ENCODE results near the gene UNK. TPM values are rescaled to one million over a fixed set of nuclear protein-coding genes. Genes with fewer than 3 reads are reported as not detected.

Gene UNK
- total and polyA plus RNA-seq, 4 donors, result 4.0 to 16.4 (median 8.9) TPM

GRCh38 chr17:75836605-75837004, 52.0 kb downstream of the UNK start (continued):
- TF ChIP-seq EGR1 (IDR thresholded peaks at IDR 0.05; ENCODE audit: low read depth in 2 of 2) (no peak), ZBTB33 (IDR thresholded peaks at IDR 0.05) (no peak), GABPA (IDR thresholded peaks at IDR 0.05 in 1 of 2, conservative IDR thresholded peaks at IDR 0.05 in 1 of 2) (no peak), FOXA1 (IDR thresholded peaks at IDR 0.05) (no peak)

- TF ChIP-seq JUND (IDR thresholded peaks at IDR 0.05) (no peak), TAF1 (conservative IDR thresholded peaks at IDR 0.05) (no peak), NR2F2 (IDR thresholded peaks at IDR 0.05) (no peak), HNF4G (IDR thresholded peaks at IDR 0.05) (no peak), FOXA2 (IDR thresholded peaks at IDR 0.05) (no peak), RXRA (IDR thresholded peaks at IDR 0.05) (no peak), CTCF (IDR thresholded peaks at IDR 0.05; ENCODE audit: low read depth, low read length, missing input control) (no peak), FOXA1 (IDR thresholded peaks at IDR 0.05) (no peak), YY1 (IDR thresholded peaks at IDR 0.05) (no peak)
- no peak overlapping the region for H3K4me3 ChIP-seq (ENCODE audit: low read depth in 1 of 3, low read length in 3 of 3)
- H3K27me3 ChIP-seq (ENCODE audit: control insufficient read depth in 4 of 4, insufficient read depth in 4 of 4, low read length in 3 of 4), result no peaks in the 10 kb centered on the region
- 86% methylated on average over 7 of the region's 7 CpGs for WGBS
- peaks cover 0 to 2% (median 0%) of the 10 kb centered on the region in 4 donors for H3K4me1 ChIP-seq (ENCODE audit: control insufficient read depth in 4 of 4, insufficient read depth in 4 of 4, low read length in 3 of 4)
- no peak overlapping the region for H3K27ac ChIP-seq (ENCODE audit: low read depth in 1 of 2, low read length in 2 of 2)
- H3K9me3 ChIP-seq (ENCODE audit: control insufficient read depth in 4 of 4, low read length in 3 of 4), result no peaks in the 10 kb centered on the region
- peaks cover 9 to 41% (median 17%) of the 10 kb centered on the region in 4 donors for H3K36me3 ChIP-seq (ENCODE audit: control insufficient read depth in 4 of 4, insufficient read depth in 3 of 4, low read depth in 1 of 4, low read length in 3 of 4)
- DNase-seq (ENCODE audit: low spot score), result no peak
- no peak overlapping the region for H3K9ac ChIP-seq (ENCODE audit: low read depth in 1 of 2, low read length in 2 of 2)
These were observed 53.3 kb downstream of the UNK start for GRCh38 chr17:75837899-75838298.

- H3K9ac ChIP-seq (ENCODE audit: low read depth in 1 of 2, low read length in 2 of 2), result no peak overlapping the region
- H3K36me3 ChIP-seq (ENCODE audit: control insufficient read depth in 4 of 4, insufficient read depth in 3 of 4, low read depth in 1 of 4, low read length in 3 of 4), result peaks cover 9 to 41% (median 17%) of the 10 kb centered on the region in 4 donors
- no peak for DNase-seq (ENCODE audit: low spot score)
These were observed 53.8 kb downstream of the UNK start for GRCh38 chr17:75838410-75838809.

More at GRCh38 chr17:75838410-75838809, 53.8 kb downstream of the UNK start:
- no peak for TF ChIP-seq NR2F2 (IDR thresholded peaks at IDR 0.05)
- no peak for TF ChIP-seq CTCF (IDR thresholded peaks at IDR 0.05; ENCODE audit: low read depth, low read length, missing input control)
- TF ChIP-seq SP1 (IDR thresholded peaks at IDR 0.05), result no peak
- Histone ChIP-seq H3K27me3 (ENCODE audit: control insufficient read depth in 4 of 4, insufficient read depth in 4 of 4, low read length in 3 of 4) (no peaks in the 10 kb centered on the region), H3K27ac (ENCODE audit: low read depth in 1 of 2, low read length in 2 of 2) (no peak overlapping the region), H3K4me3 (ENCODE audit: low read depth in 1 of 3, low read length in 3 of 3) (no peak overlapping the region), H3K9me3 (ENCODE audit: control insufficient read depth in 4 of 4, low read length in 3 of 4) (no peaks in the 10 kb centered on the region), H3K4me1 (ENCODE audit: control insufficient read depth in 4 of 4, insufficient read depth in 4 of 4, low read length in 3 of 4) (peaks cover 0 to 2% (median under 1%) of the 10 kb centered on the region in 4 donors)
- WGBS, result 92% methylated on average over 15 of the region's 15 CpGs
